B cell (primary cell): ENCODE data around the gene MAML2. TPM values are rescaled to one million over a fixed set of nuclear protein-coding genes. Genes with fewer than 3 reads are reported as not detected.

ENCODE experiments used
- ATAC-seq: fragments of 200-7000 bp; cut with Tn5 transposase; one replicate; pipeline ENCODE4 v1.10.0; 2021; ENCODE audit warnings: low read depth, mild to moderate bottlenecking, moderate number of reproducible peaks, moderate library complexity
- CTCF ChIA-PET: fragments of 350-600 bp; sonication (Branson Sonifier 250); formaldehyde crosslinking; loops from one replicate; lab custom pipeline; 2021; ENCODE audit warnings: antibody characterized with exemption, inconsistent platforms; lab: Charles Lee
- POLR2A ChIA-PET: fragments of 350-600 bp; sonication (Branson Sonifier 250); formaldehyde crosslinking; loops from one replicate; lab custom pipeline; 2021; ENCODE audit warnings: antibody characterized with exemption; lab: Charles Lee
- DNase-seq: peaks from one replicate; pipeline ENCODE4 v3.0.0; 2013
- H2AFZ ChIP-seq: 2 replicates; pipeline ENCODE4 v1.6.1; 2012; ENCODE audit warnings: mild to moderate bottlenecking, low read depth, low read length; ENCODE audit not compliant: insufficient read depth, poor library complexity, severe bottlenecking
- H3K27ac ChIP-seq, 2 donors: 1 replicate in 1 of 2; 2 replicates in 1 of 2; pipeline ENCODE4 v1.5.1; 2012 to 2013; ENCODE audit warnings: low read length in 2 of 2, mild to moderate bottlenecking in 2 of 2, moderate library complexity in 1 of 2
- H3K27me3 ChIP-seq, 4 experiments: fragments of 200-600 bp in 1 of 4; sonication (generic) in 1 of 4; replicated peaks in 1 of 4; 1 replicate in 2 of 4; 2 replicates in 2 of 4; pipeline versions ENCODE4 v1.6.1 to v1.7.0; 2013 to 2016; ENCODE audit warnings: low read length in 3 of 4, mild to moderate bottlenecking in 2 of 4, mixed read lengths in 1 of 4, moderate library complexity in 1 of 4; ENCODE audit not compliant: insufficient read depth in 4 of 4, control insufficient read depth in 3 of 4; ENCODE audit errors: control extremely low read depth in 1 of 4
- H3K36me3 ChIP-seq, 2 experiments: replicated peaks in 1 of 2; 1 replicate in 1 of 2; 2 replicates in 1 of 2; pipeline versions ENCODE4 v1.6.1 to v1.7.1; 2013; ENCODE audit warnings: low read length in 1 of 2; ENCODE audit not compliant: insufficient read depth in 2 of 2, control insufficient read depth in 1 of 2; ENCODE audit errors: control extremely low read depth in 1 of 2, extremely low read depth in 1 of 2
- H3K4me1 ChIP-seq, 2 donors: fragments of 200-600 bp in 1 of 2; sonication (generic) in 1 of 2; 1 replicate in 1 of 2; 2 replicates in 1 of 2; pipeline versions ENCODE4 v1.5.1 to v1.6.1; 2013 to 2017; ENCODE audit warnings: low read length in 2 of 2; ENCODE audit not compliant: control insufficient read depth in 2 of 2, insufficient read depth in 2 of 2
- H3K4me2 ChIP-seq: replicated peaks from 2 replicates; pipeline ENCODE3; 2012; ENCODE audit warnings: mild to moderate bottlenecking, low read depth, low read length; ENCODE audit not compliant: poor library complexity, severe bottlenecking
- H3K4me3 ChIP-seq, 5 experiments: fragments of 200-600 bp in 1 of 5; sonication (generic) in 1 of 5; 1 replicate in 3 of 5; 2 replicates in 2 of 5; pipeline versions ENCODE4 v1.5.1 to v1.7.0; 2011 to 2016; ENCODE audit warnings: low read length in 4 of 5, mild to moderate bottlenecking in 4 of 5, low read depth in 2 of 5, control low read depth in 1 of 5, moderate library complexity in 1 of 5; ENCODE audit not compliant: insufficient read depth in 1 of 5; ENCODE audit errors: control extremely low read depth in 1 of 5, extremely low read depth in 1 of 5
- H3K79me2 ChIP-seq: fragments of 200-600 bp; sonication (generic); one replicate; pipeline ENCODE4 v1.6.0; 2016; ENCODE audit warnings: low read length; ENCODE audit not compliant: control insufficient read depth, insufficient read depth
- H3K9ac ChIP-seq: fragments of 200-600 bp; sonication (generic); 2 replicates; pipeline ENCODE4 v1.6.1; 2017; ENCODE audit warnings: mild to moderate bottlenecking, low read length, moderate library complexity
- H3K9me3 ChIP-seq, 3 donors: one replicate each; pipeline versions ENCODE4 v1.6.1 to v1.7.1; 2013; ENCODE audit warnings: low read length in 2 of 3; ENCODE audit not compliant: control insufficient read depth in 2 of 3, insufficient read depth in 1 of 3; ENCODE audit errors: control extremely low read depth in 1 of 3
- H4K20me1 ChIP-seq: 2 replicates; pipeline ENCODE4 v1.6.0; 2012; ENCODE audit warnings: mild to moderate bottlenecking, low read length; ENCODE audit not compliant: insufficient read depth, control insufficient read depth, poor library complexity, severe bottlenecking
- H3K27ac Mint-ChIP-seq: one replicate; pipeline ENCODE4 v1.8.0; 2021; ENCODE audit warnings: mixed read lengths
- H3K27me3 Mint-ChIP-seq: one replicate; pipeline ENCODE4 v1.8.0; 2021; ENCODE audit warnings: mixed read lengths
- H3K4me1 Mint-ChIP-seq: one replicate; pipeline ENCODE4 v1.8.0; 2021; ENCODE audit warnings: mixed read lengths
- H3K4me3 Mint-ChIP-seq: one replicate; pipeline ENCODE4 v1.8.0; 2021; ENCODE audit warnings: mixed read lengths
- H3K9me3 Mint-ChIP-seq: one replicate; pipeline ENCODE4 v1.8.0; 2022; ENCODE audit warnings: mixed read lengths; ENCODE audit not compliant: insufficient read depth
- CTCF ChIP-seq: fragments of 200-600 bp; IDR thresholded peaks from one replicate; pipeline ENCODE4 v1.8.0; 2022; ENCODE audit warnings: antibody characterized with exemption, mild to moderate bottlenecking
- EZH2 ChIP-seq: IDR thresholded peaks from 2 replicates; pipeline ENCODE4 v1.6.1; 2012; ENCODE audit warnings: borderline replicate concordance, low read depth, mild to moderate bottlenecking, moderate library complexity, low read length; ENCODE audit not compliant: insufficient read depth, poor library complexity, severe bottlenecking
- WGBS: methylation state at CpG from one replicate; pipeline ENCODE4 v1.1.5; 2013; ENCODE audit warnings: missing lambda C conversion rate; ENCODE audit not compliant: insufficient coverage; 5-methylcytosine and 5-hydroxymethylcytosine counted together
- intact Hi-C: fragments of 100-400 bp; cut with micrococcal nuclease; formaldehyde crosslinking; loops from one replicate; pipeline ENCODE4 v1.10.0; 2022
- polyA plus RNA-seq: library from polyadenylated mRNA; depleted of rRNA; stranded (reverse); fragments of >200 nt; gene quantifications from 2 replicates; pipeline ENCODE4 v1.2.3, GENCODE V29; 2012
- total RNA-seq, 2 donors: library from RNA; stranded (reverse); fragments of 120-200 nt in 1 of 2; gene quantifications; 1 replicate in 1 of 2; 2 replicates in 1 of 2; pipeline versions ENCODE4 v1.2.3 to v1.2.4, GENCODE V29; 2013 to 2022

The MAML2 gene
- total and polyA plus RNA-seq, 2 donors (not counting 1 experiment from before 2014, with no cell fraction given): 10.7 to 26.4 TPM

GRCh38 chr11:96050435-96051182 is 292.4 kb downstream of the MAML2 start:
- no peaks in the 10 kb centered on the region for H3K36me3 ChIP-seq
- H3K9me3 Mint-ChIP-seq: no peaks in the 10 kb centered on the region
- TF ChIP-seq EZH2: no peak
- TF ChIP-seq CTCF: no peak
- H3K27me3 ChIP-seq: no peaks in the 10 kb centered on the region
- no peak overlapping the region for H3K4me2 ChIP-seq
- peaks cover 6% of the 10 kb centered on the region for H3K79me2 ChIP-seq
- ChIA-PET CTCF (interaction anchor here (16.6 kb wide), 1 partner anchor 290 kb away, joined by 290 read pairs; the partner anchor contains the start of gene MAML2), POLR2A (no interaction called here)
- DNase-seq (no peak), ATAC-seq (no peak)
- H3K4me3 ChIP-seq: no peak overlapping the region
- H3K4me3 Mint-ChIP-seq: no peak overlapping the region
- intact Hi-C loops: no loop called here
- no peak overlapping the region for H3K27ac ChIP-seq
- no peaks in the 10 kb centered on the region for H3K27me3 Mint-ChIP-seq
- no peaks in the 10 kb centered on the region for H4K20me1 ChIP-seq
- WGBS: 100% methylated on average over 1 of the region's 1 CpG
- H3K4me1 ChIP-seq: peaks cover 5 to 9% of the 10 kb centered on the region in 2 donors
- H3K4me1 Mint-ChIP-seq: peaks cover 19% of the 10 kb centered on the region
- H3K9me3 ChIP-seq: no peaks in the 10 kb centered on the region
- H3K9ac ChIP-seq: no peak overlapping the region
- H3K27ac Mint-ChIP-seq: no peak overlapping the region
- H2AFZ ChIP-seq: no peak overlapping the region

GRCh38 chr11:96049426-96049825 is 293.6 kb downstream of the MAML2 start:
- Histone ChIP-seq H3K27ac (no peak overlapping the region), H3K9me3 (no peaks in the 10 kb centered on the region), H3K4me3 (no peak overlapping the region), H3K36me3 (peaks cover 0 to 2% of the 10 kb centered on the region in 2 experiments), H3K4me2 (no peak overlapping the region), H4K20me1 (no peaks in the 10 kb centered on the region), H3K27me3 (no peaks in the 10 kb centered on the region), H2AFZ (no peak overlapping the region), H3K4me1 (peaks cover 5 to 6% of the 10 kb centered on the region in 2 donors), H3K79me2 (peaks cover 6% of the 10 kb centered on the region), H3K9ac (no peak overlapping the region)
- Mint-ChIP-seq H3K4me1 (peaks cover 12% of the 10 kb centered on the region), H3K27me3 (no peaks in the 10 kb centered on the region), H3K4me3 (no peak overlapping the region), H3K9me3 (no peaks in the 10 kb centered on the region), H3K27ac (no peak overlapping the region)
- ATAC-seq (no peak), DNase-seq (no peak)
- WGBS: no CpG with 5 or more reads among the region's 2 CpGs
- TF ChIP-seq CTCF (no peak), EZH2 (no peak)
- intact Hi-C loops: no loop called here
- ChIA-PET CTCF (interaction anchor here (1.0 kb wide), 1 partner anchor 19 kb away, joined by 3 read pairs; no protein-coding TSS in a partner anchor), POLR2A (interaction anchor here (0.6 kb wide), 1 partner anchor 11 kb away, joined by 3 read pairs; no protein-coding TSS in a partner anchor)
